HG03196 (cell line): ENCODE results near the gene BRINP3.

Experiments
- ATAC-seq: cut with Tn5 transposase; IDR thresholded peaks from one replicate; pipeline ENCODE4 v1.9.1; 2021; ENCODE audit not compliant: unreplicated experiment

Gene BRINP3

GRCh38 chr1:190327271-190327670 is 150.4 kb downstream of the BRINP3 start:
- no peak for ATAC-seq

GRCh38 chr1:190323530-190323929 is 154.1 kb downstream of the BRINP3 start:
- ATAC-seq: no peak

GRCh38 chr1:190322274-190322673 is 155.4 kb downstream of the BRINP3 start:
- no peak for ATAC-seq

GRCh38 chr1:190320952-190321351 is 156.7 kb downstream of the BRINP3 start:
- ATAC-seq: no peak

- no peak for ATAC-seq
Measured at GRCh38 chr1:190312763-190313162, 164.9 kb downstream of the BRINP3 start.

GRCh38 chr1:190303501-190303900 is 174.2 kb downstream of the BRINP3 start:
- ATAC-seq: no peak

- ATAC-seq: no peak
Measured at GRCh38 chr1:190296453-190296852, 181.2 kb downstream of the BRINP3 start.

GRCh38 chr1:190289897-190290296 is 187.8 kb downstream of the BRINP3 start:
- no peak for ATAC-seq

GRCh38 chr1:190286111-190286510 is 191.6 kb downstream of the BRINP3 start:
- ATAC-seq: no peak

GRCh38 chr1:190277107-190277506 is 200.6 kb downstream of the BRINP3 start:
- ATAC-seq: no peak

GRCh38 chr1:190274721-190275120 is 202.9 kb downstream of the BRINP3 start:
- ATAC-seq: no peak

GRCh38 chr1:190273161-190273560 is 204.5 kb downstream of the BRINP3 start:
- ATAC-seq: no peak

- no peak for ATAC-seq
Measured at GRCh38 chr1:190262538-190262937, 215.1 kb downstream of the BRINP3 start.

- no peak for ATAC-seq
Measured at GRCh38 chr1:190259424-190259823, 218.2 kb downstream of the BRINP3 start.

- no peak for ATAC-seq
Measured at GRCh38 chr1:190258003-190258402, 219.7 kb downstream of the BRINP3 start.

GRCh38 chr1:190252046-190252445 is 225.6 kb downstream of the BRINP3 start:
- ATAC-seq: no peak

GRCh38 chr1:190250368-190250767 is 227.3 kb downstream of the BRINP3 start:
- ATAC-seq: no peak

- ATAC-seq: no peak
Measured at GRCh38 chr1:190244406-190244805, 233.3 kb downstream of the BRINP3 start.

GRCh38 chr1:190243056-190243455 is 234.6 kb downstream of the BRINP3 start:
- ATAC-seq: no peak

- no peak for ATAC-seq
Measured at GRCh38 chr1:190226006-190226405, 251.7 kb downstream of the BRINP3 start.

- no peak for ATAC-seq
Measured at GRCh38 chr1:190212450-190212849, 265.2 kb downstream of the BRINP3 start.

GRCh38 chr1:190207733-190208132 is 269.9 kb downstream of the BRINP3 start:
- no peak for ATAC-seq

- no peak for ATAC-seq
Measured at GRCh38 chr1:190205713-190206112, 272.0 kb downstream of the BRINP3 start.

GRCh38 chr1:190196020-190196419 is 281.6 kb downstream of the BRINP3 start:
- ATAC-seq: no peak
